AG09319 (cell line): ENCODE results near the gene CALR3.
"Not testable (repeated sequence)": the region's sequence is repeated elsewhere in the genome, so short reads cannot be mapped to it uniquely, and the experiment has no call there.

Experiments used
- DNase-seq: peaks from one replicate; pipeline ENCODE4 v3.0.0-alpha.2; 2010; ENCODE audit warnings: low read depth; ENCODE audit errors: extremely low read depth
- CTCF ChIP-seq: IDR thresholded peaks from 2 replicates; pipeline ENCODE4 v1.5.1; 2011; ENCODE audit warnings: low read depth, mild to moderate bottlenecking, inconsistent platforms, low read length, moderate library complexity

Gene CALR3

DNA sequence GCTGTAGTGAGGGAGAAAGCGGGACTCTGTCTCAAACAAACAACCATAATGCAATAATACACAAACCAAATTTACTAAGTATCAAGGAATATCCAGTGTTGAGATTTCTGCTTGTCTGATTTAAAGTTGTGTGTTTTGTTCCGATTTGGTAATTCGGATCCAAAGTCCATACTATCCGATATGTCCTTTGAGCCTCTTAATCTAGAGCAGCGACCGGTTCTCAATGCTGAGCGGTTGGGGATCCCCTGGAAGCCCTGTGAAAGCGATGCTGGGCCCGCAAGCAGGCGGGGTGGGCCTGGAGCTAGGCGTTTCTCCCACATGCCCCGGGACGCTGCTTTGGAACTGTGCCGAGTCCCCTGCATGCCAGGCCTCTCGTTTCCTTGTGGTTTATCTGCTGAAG lies 20.4 kb upstream of the CALR3 start:
- no peak for DNase-seq
- TF ChIP-seq CTCF: no peak

- TF ChIP-seq CTCF: no peak
- no peak for DNase-seq
Measured at GRCh38 chr19:16514383-16515019, 18.5 kb upstream of the CALR3 start.

DNA sequence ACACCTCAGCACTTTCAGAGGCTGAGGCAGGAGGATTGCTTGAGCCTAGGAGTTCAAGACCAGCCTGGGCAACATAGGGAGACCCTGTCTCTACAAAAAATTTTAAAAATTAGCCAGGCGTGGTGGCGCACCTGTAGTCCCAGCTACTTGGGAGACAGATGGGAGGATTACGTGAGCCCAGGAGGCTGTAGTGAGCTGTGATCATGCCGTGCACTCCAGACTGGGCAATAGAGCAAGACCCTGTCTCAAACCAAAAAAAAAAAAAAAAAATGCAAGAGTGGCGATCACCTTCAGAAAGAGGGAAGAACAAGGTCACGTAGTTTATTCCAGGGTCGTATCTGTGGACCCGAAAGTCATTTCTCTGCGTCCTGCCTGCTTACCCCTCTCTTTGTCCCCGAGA lies 16.6 kb upstream of the CALR3 start:
- DNase-seq: not testable (repeated sequence)

DNA sequence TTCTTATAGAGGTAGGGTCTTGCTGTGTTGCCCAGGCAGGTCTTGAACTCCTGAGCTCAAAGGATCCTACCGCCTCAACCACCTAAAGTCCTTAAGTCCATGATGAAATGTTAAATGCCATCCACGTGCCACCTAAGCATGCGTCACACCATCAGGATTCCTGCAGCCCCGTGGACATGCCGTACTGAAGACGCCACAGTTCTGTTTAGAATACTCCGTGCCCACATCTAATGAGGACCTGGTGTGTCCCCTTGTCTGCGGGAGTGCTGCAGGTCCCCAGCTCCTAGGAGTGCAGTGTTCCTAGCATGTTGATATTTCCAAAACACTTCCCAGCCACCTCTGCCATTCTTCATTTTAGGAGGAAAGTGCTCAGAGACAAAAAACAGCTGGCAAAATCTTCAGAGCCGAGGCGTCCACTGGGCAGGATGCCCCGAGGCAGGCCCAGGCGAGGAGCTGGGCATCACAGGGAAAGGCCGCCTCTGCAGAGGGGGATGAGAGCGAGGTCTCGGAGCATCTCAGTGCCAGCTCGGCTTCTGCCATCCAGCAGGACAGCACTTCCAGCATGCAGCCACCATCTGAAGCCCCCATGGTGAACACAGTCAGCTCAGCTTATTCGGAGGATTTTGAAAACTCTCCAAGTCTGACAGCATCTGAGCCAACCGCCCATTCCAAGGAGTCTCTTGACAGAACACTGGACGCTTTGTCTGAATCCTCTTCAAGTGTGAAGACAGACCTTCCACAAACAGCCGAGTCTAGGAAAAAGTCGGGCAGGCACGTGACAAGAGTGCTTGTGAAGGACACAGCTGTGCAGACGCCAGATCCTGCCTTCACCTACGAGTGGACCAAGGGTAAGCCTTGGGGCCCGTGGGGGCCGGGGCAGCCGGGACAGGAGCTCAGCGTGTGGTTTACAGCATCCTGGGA lies 13.4 kb upstream of the CALR3 start:
- DNase-seq: no peak
- no peak for TF ChIP-seq CTCF

GRCh38 chr19:16508546-16508945 lies 12.6 kb upstream of the CALR3 start:
- no peak for DNase-seq
- TF ChIP-seq CTCF: no peak

DNA sequence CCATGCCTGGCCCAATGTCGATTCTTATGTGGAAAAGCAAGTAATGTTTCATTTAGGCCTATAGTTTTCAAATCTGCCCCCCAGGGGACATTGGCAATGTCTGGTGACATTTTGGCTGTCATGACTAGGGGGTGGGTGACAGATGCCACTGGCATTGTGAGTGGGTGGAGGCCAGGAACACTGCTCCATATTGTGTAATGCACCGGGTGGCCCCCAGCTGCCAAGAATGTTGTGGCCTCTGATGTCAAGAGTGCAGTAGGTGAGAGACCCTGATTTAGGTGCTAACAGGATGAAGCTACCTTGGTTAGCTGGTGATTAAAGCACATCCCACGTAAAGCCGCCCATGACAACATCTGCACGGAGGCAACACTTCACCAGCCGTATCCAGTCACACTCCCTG lies 11.0 kb upstream of the CALR3 start:
- no peak for DNase-seq
- TF ChIP-seq CTCF: no peak

GRCh38 chr19:16506161-16506560 lies 10.2 kb upstream of the CALR3 start:
- DNase-seq: not testable (repeated sequence)

DNA sequence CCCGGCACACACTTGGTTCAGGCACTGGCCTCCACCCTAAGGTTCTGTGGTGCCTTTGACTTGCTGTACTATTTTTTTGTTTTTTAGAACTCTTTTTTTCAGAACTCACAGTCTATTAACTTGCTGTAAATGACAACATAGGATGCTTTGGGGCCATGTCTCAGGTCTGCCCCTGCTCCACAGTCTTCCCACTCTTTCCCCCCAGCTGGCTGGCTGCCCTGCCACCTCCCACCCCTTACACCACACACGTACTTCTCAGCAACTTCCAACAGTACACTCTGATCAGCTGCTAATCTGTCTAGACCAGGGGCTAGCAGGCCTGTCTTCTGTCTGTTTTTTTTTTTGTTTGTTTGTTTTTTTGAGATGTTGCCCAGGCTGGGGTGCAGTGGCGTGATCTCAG lies 8.3 kb upstream of the CALR3 start:
- DNase-seq: no peak
- TF ChIP-seq CTCF: no peak
